GM12801 (cell line): ENCODE measurements around the gene HDAC4.

Experiments
- CTCF ChIP-seq: IDR thresholded peaks from one replicate; pipeline ENCODE4 v1.5.1; 2011; ENCODE audit warnings: control low read depth; ENCODE audit not compliant: insufficient read length; ENCODE audit errors: extremely low read depth

The HDAC4 gene

DNA sequence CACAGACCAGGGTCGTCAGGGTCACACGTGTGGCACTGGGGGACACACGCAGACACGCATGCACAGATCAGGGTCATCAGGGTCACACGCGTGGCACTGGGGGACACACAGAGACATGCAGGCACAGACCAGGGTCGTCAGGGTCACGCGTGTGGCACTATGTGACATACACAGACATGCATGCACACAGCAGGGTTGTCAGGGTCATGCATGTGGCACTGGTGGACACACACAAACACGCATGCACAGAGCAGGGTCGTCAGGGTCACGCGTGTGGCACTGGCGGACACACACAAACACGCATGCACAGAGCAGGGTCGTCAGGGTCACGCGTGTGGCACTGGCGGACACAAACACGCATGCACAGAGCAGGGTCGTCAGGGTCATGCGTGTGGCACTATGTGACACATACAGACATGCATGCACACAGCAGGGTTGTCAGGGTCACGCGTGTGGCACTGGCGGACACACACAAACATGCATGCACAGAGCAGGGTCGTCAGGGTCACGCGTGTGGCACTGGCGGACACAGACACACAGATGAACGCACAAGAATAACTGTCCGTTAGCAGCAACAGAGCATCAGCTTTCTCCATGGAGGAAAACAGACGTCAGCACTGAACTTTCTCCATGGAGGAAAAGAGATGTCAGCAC is 34.9 kb downstream of the HDAC4 start:
- TF ChIP-seq CTCF = no peak

DNA sequence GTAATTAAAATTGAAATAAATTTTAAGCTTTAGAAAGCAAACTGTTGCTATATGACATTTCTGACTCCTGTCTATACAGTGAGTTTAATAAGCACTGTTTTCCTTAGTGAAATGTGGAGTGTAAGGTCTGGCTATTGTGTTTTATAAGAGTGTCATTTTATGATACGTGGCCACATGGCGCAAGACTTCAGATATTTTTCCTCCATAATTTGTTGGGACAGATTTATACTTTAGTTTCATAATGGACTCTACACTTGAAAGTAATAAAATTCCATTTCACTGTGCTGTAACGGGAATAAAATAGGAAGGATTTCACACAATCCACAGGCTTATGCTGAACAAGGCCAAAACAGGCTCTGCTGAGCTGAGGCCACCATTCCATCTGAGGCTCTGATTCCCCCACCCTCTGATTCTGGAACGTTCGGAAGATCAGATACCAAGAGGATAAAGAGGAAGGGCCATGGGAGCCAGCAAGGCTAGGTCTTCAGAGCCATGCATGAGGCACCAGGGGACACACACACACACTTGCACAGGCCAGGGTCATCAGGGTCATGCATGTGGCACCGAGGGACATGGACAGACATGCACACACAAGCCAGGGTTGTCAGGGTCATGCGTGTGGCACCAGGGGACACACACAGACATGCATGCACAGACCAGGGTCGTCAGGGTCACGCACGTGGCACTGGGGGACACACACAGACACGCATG is 35.6 kb downstream of the HDAC4 start:
- TF ChIP-seq CTCF = no peak

DNA sequence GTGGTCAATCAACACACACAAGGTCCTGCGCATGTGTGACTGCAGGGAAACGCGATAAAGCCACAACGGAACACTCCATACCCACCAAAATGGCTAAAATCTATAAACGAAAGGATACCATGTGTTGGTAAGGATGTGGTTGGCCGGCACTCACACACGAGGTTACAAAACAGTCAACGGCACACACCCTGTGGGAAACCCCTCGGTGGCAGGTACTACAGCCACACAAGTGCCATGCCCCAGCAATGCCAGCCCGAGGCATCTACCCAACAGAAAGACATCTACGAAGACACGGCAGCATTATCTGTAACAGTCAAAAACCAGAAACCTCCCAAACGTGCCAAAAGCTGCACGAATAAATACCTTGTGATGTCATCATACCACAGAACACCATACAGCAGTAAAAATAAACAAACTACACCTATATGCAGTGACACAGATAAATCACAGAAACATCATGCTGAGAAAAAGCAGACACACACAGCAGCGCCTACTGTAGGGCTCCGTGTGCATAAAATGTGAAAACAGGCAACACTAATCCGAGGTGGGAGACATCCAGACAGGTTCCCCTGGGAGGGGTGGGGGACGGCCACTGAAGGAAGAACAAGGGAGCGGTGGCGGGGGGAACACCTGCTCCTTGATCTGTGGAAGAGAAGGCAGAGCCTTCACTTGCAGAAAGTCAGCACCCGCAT is 36.7 kb downstream of the HDAC4 start:
- no peak for TF ChIP-seq CTCF

DNA sequence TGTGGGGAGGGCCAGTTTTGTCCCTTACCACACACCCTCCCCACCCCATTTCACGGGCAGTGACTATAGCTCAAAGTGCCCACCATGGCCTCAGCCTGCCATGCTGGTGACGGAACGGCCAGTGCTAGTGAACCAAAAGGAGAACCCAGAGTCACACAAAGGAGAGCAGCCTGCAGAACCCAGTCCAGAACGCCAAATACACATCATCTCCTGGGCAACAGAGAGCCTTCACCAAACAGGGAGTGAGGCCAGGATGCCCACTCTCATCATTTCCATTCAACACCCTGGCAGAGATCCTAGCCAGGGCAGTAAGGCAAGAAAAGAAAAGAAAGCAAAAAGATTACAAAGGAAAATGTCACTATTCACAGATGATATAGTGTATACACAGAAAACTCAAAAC is 38.3 kb downstream of the HDAC4 start:
- TF ChIP-seq CTCF = no peak

DNA sequence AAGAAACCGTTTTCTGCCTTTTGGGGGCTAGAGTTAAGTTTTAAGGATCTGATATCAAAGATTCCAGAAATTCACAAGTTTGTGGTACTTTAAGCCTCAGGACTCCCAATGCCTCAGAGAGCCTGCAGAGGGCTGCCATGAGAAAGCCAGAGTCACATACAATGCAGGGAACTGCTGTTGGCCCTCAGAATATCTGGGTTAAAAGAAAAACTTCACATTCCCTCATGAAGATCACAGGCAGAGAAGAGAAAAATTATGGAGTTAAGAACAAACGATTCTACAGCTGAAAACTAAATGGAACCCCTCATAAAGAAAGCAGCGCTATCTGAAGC is 39.5 kb downstream of the HDAC4 start:
- no peak for TF ChIP-seq CTCF

DNA sequence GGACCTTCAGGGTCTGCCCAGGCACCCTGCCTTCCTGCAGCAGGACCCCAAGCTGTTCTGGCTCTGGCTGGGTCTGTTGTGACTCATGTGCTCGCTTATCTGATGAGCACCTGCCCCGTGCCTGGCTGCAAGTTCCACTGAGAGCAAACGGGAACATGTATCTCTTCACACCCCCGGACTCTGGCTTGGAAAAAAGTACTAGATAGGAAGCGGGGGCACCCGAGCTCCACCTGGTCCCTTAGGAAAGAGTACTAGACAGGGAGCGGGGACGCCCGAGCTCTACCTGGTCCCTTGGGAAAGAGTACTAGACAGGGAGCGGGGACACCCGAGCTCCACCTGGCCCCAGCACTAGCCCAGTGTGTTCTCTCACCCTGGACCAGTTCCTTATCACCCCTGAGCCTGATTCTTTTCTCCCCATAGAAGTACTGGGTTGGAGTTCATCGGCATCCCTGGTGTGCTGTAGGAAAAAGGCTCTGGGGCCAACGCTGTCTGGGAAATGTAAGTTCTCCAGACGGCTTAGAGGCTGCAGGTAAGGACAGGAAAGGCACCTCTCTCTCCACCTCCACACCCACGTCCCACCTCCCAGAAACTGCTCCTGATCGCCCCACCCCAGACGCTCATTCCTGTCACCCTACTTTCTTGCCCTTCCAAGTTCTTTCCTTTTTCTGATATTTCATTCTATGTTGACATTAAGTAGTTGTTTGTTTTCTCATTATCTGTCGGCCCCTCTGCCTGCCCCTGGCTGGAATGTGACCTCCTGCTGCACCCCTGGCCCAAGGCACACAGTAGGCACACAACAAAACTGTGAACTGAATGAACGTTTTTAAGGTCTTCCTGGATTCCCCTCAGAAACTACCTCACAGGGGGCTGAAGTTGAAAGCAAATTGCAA is 40.2 kb downstream of the HDAC4 start:
- no peak for TF ChIP-seq CTCF

GRCh38 chr2:239360008-239360407 is 40.8 kb downstream of the HDAC4 start:
- TF ChIP-seq CTCF = no peak
